Stimulated activated memory B cell treated with anti-CD40 and anti-IgM and Interleukin-4, amounts not matched to agents 10 μg/mL and 1 μg/mL and 100 μg/mL, for 72 hours (primary cell): Measurements from ENCODE around the gene TTC9.

ENCODE experiments used
- ATAC-seq: fragments of 150-1000 bp; cut with Tn5 transposase; 2 replicates; pipeline ENCODE4 v1.10.0; 2021
- H3K27ac Mint-ChIP-seq: one replicate; pipeline ENCODE4 v1.8.0; 2022; ENCODE audit warnings: mild to moderate bottlenecking, mixed read lengths
- H3K27me3 Mint-ChIP-seq: one replicate; pipeline ENCODE4 v1.8.0; 2022; ENCODE audit warnings: mixed read lengths
- H3K36me3 Mint-ChIP-seq: one replicate; pipeline ENCODE4 v1.8.0; 2022; ENCODE audit warnings: mixed read lengths
- H3K4me1 Mint-ChIP-seq: one replicate; pipeline ENCODE4 v1.8.0; 2022; ENCODE audit warnings: mixed read lengths
- H3K4me3 Mint-ChIP-seq: one replicate; pipeline ENCODE4 v1.8.0; 2022; ENCODE audit warnings: mild to moderate bottlenecking, moderate library complexity, mixed read lengths
- H3K9me3 Mint-ChIP-seq: one replicate; pipeline ENCODE4 v1.8.0; 2022; ENCODE audit warnings: mixed read lengths

Gene TTC9

GRCh38 chr14:70641548-70642302 lies at the start of gene TTC9:
Gene TTC9 (plus strand): TSS chr14:70641916. CDS start chr14:70642130, 214 bp downstream.
- no peaks in the 10 kb centered on the region for H3K36me3 Mint-ChIP-seq
- H3K9me3 Mint-ChIP-seq: no peaks in the 10 kb centered on the region
- H3K4me1 Mint-ChIP-seq: peaks cover 51% of the 10 kb centered on the region
- ATAC-seq: peak; percentile 49
- peak within 1 kb of the TSS; percentile 96 for H3K27ac Mint-ChIP-seq
- H3K27me3 Mint-ChIP-seq: no peaks in the 10 kb centered on the region
- peak within 1 kb of the TSS; percentile 92 for H3K4me3 Mint-ChIP-seq

GRCh38 chr14:70594461-70594860 lies 47.3 kb upstream of the TTC9 start:
- Mint-ChIP-seq H3K9me3 (no peaks in the 10 kb centered on the region), H3K4me3 (no peak overlapping the region), H3K4me1 (peaks cover 26% of the 10 kb centered on the region), H3K36me3 (peaks cover 55% of the 10 kb centered on the region), H3K27me3 (no peaks in the 10 kb centered on the region), H3K27ac (no peak overlapping the region)
- ATAC-seq: no peak

GRCh38 chr14:70595443-70596185 lies 46.1 kb upstream of the TTC9 start:
- no peak overlapping the region for H3K4me3 Mint-ChIP-seq
- H3K36me3 Mint-ChIP-seq: peaks cover 44% of the 10 kb centered on the region
- H3K27ac Mint-ChIP-seq: no peak overlapping the region
- H3K27me3 Mint-ChIP-seq: no peaks in the 10 kb centered on the region
- no peak for ATAC-seq
- H3K9me3 Mint-ChIP-seq: no peaks in the 10 kb centered on the region
- H3K4me1 Mint-ChIP-seq: peaks cover 36% of the 10 kb centered on the region

- H3K9me3 Mint-ChIP-seq: no peaks in the 10 kb centered on the region
- H3K4me1 Mint-ChIP-seq: peaks cover 55% of the 10 kb centered on the region
- H3K4me3 Mint-ChIP-seq: no peak overlapping the region
- H3K36me3 Mint-ChIP-seq: peaks cover 28% of the 10 kb centered on the region
- no peak for ATAC-seq
- H3K27ac Mint-ChIP-seq: no peak overlapping the region
- H3K27me3 Mint-ChIP-seq: no peaks in the 10 kb centered on the region
These were observed 44.0 kb upstream of the TTC9 start for GRCh38 chr14:70597731-70598130.

- H3K36me3 Mint-ChIP-seq: peaks cover 20% of the 10 kb centered on the region
- H3K4me1 Mint-ChIP-seq: peaks cover 53% of the 10 kb centered on the region
- no peak for ATAC-seq
- H3K4me3 Mint-ChIP-seq: peak overlapping the region; percentile 94
- no peaks in the 10 kb centered on the region for H3K9me3 Mint-ChIP-seq
- peak overlapping the region; percentile 92 for H3K27ac Mint-ChIP-seq
- no peaks in the 10 kb centered on the region for H3K27me3 Mint-ChIP-seq
These were observed 42.4 kb upstream of the TTC9 start for GRCh38 chr14:70599345-70599744.

- Mint-ChIP-seq H3K36me3 (peaks cover 8% of the 10 kb centered on the region), H3K27me3 (no peaks in the 10 kb centered on the region), H3K4me3 (peak within 1 kb of the TSS; percentile 94), H3K27ac (peak within 1 kb of the TSS; percentile 92), H3K9me3 (no peaks in the 10 kb centered on the region), H3K4me1 (peaks cover 49% of the 10 kb centered on the region)
- peak; percentile 96 for ATAC-seq
These were observed 41.1 kb upstream of the TTC9 start, which contains the start of gene MED6 for GRCh38 chr14:70600382-70601157. Gene MED6 (minus strand): TSS chr14:70600655. CDS start chr14:70600637, 18 bp downstream.

- peak overlapping the region; percentile 94 for H3K4me3 Mint-ChIP-seq
- ATAC-seq: no peak
- H3K36me3 Mint-ChIP-seq: peaks cover 4% of the 10 kb centered on the region
- no peaks in the 10 kb centered on the region for H3K27me3 Mint-ChIP-seq
- no peaks in the 10 kb centered on the region for H3K9me3 Mint-ChIP-seq
- H3K27ac Mint-ChIP-seq: peak overlapping the region; percentile 92
- peaks cover 49% of the 10 kb centered on the region for H3K4me1 Mint-ChIP-seq
These were observed 40.6 kb upstream of the TTC9 start for GRCh38 chr14:70601162-70601561.

- Mint-ChIP-seq H3K4me3 (no peak overlapping the region), H3K27me3 (no peaks in the 10 kb centered on the region), H3K4me1 (peaks cover 49% of the 10 kb centered on the region), H3K27ac (no peak overlapping the region), H3K36me3 (peaks cover 4% of the 10 kb centered on the region), H3K9me3 (no peaks in the 10 kb centered on the region)
- ATAC-seq: peak; percentile 69
These were observed 39.5 kb upstream of the TTC9 start for GRCh38 chr14:70602254-70602653.

- Mint-ChIP-seq H3K27me3 (no peaks in the 10 kb centered on the region), H3K27ac (no peak overlapping the region), H3K4me3 (no peak overlapping the region), H3K9me3 (no peaks in the 10 kb centered on the region), H3K36me3 (no peaks in the 10 kb centered on the region), H3K4me1 (no peaks in the 10 kb centered on the region)
- ATAC-seq: no peak
These were observed 30.5 kb upstream of the TTC9 start for GRCh38 chr14:70611216-70611615.

GRCh38 chr14:70616646-70617045 lies 25.1 kb upstream of the TTC9 start:
- no peak for ATAC-seq
- H3K27me3 Mint-ChIP-seq: no peaks in the 10 kb centered on the region
- H3K36me3 Mint-ChIP-seq: no peaks in the 10 kb centered on the region

GRCh38 chr14:70618314-70618713 lies 23.4 kb upstream of the TTC9 start:
- no peaks in the 10 kb centered on the region for H3K27me3 Mint-ChIP-seq
- H3K4me3 Mint-ChIP-seq: no peak overlapping the region
- no peaks in the 10 kb centered on the region for H3K9me3 Mint-ChIP-seq
- H3K36me3 Mint-ChIP-seq: peaks cover 10% of the 10 kb centered on the region
- H3K4me1 Mint-ChIP-seq: peaks cover 7% of the 10 kb centered on the region
- ATAC-seq: no peak
- no peak overlapping the region for H3K27ac Mint-ChIP-seq

More at GRCh38 chr14:70616646-70617045, 25.1 kb upstream of the TTC9 start:
- H3K4me3 Mint-ChIP-seq: no peak overlapping the region
- H3K9me3 Mint-ChIP-seq: no peaks in the 10 kb centered on the region
- H3K27ac Mint-ChIP-seq: no peak overlapping the region
- H3K4me1 Mint-ChIP-seq: no peaks in the 10 kb centered on the region

GRCh38 chr14:70619708-70620107 lies 22.0 kb upstream of the TTC9 start:
- ATAC-seq: no peak
- no peak overlapping the region for H3K4me3 Mint-ChIP-seq
- no peaks in the 10 kb centered on the region for H3K9me3 Mint-ChIP-seq
- H3K27me3 Mint-ChIP-seq: no peaks in the 10 kb centered on the region
- H3K36me3 Mint-ChIP-seq: peaks cover 21% of the 10 kb centered on the region
- H3K4me1 Mint-ChIP-seq: peaks cover 15% of the 10 kb centered on the region
- H3K27ac Mint-ChIP-seq: no peak overlapping the region

- peaks cover 7% of the 10 kb centered on the region for H3K9me3 Mint-ChIP-seq
- H3K27me3 Mint-ChIP-seq: no peaks in the 10 kb centered on the region
- peaks cover 19% of the 10 kb centered on the region for H3K4me1 Mint-ChIP-seq
- peaks cover 46% of the 10 kb centered on the region for H3K36me3 Mint-ChIP-seq
- H3K27ac Mint-ChIP-seq: no peak overlapping the region
- H3K4me3 Mint-ChIP-seq: no peak overlapping the region
- peak; percentile 59 for ATAC-seq
These were observed 19.5 kb upstream of the TTC9 start for GRCh38 chr14:70622111-70622712.

- H3K27ac Mint-ChIP-seq: no peak overlapping the region
These were observed 16.7 kb upstream of the TTC9 start for GRCh38 chr14:70624972-70625371.

GRCh38 chr14:70631948-70632347 lies 9.8 kb upstream of the TTC9 start:
- H3K27ac Mint-ChIP-seq: no peak overlapping the region
- H3K9me3 Mint-ChIP-seq: peaks cover 4% of the 10 kb centered on the region
- no peak overlapping the region for H3K4me3 Mint-ChIP-seq
- no peak for ATAC-seq
- H3K36me3 Mint-ChIP-seq: peaks cover 56% of the 10 kb centered on the region
- no peaks in the 10 kb centered on the region for H3K27me3 Mint-ChIP-seq
- peaks cover 8% of the 10 kb centered on the region for H3K4me1 Mint-ChIP-seq

More at GRCh38 chr14:70624972-70625371, 16.7 kb upstream of the TTC9 start:
- H3K36me3 Mint-ChIP-seq: peaks cover 64% of the 10 kb centered on the region
- ATAC-seq: no peak
- peaks cover 7% of the 10 kb centered on the region for H3K9me3 Mint-ChIP-seq
- no peaks in the 10 kb centered on the region for H3K27me3 Mint-ChIP-seq
- H3K4me3 Mint-ChIP-seq: no peak overlapping the region
- peaks cover 19% of the 10 kb centered on the region for H3K4me1 Mint-ChIP-seq
